Erythroblast (primary cell): ENCODE results near the gene EXOC7.

Experiments used
- GATA1 ChIP-seq: IDR thresholded peaks from 2 replicates; pipeline ENCODE4 v1.6.1; 2011; ENCODE audit warnings: low read depth, mild to moderate bottlenecking, control low read depth, low read length, moderate library complexity
- POLR2A ChIP-seq: IDR thresholded peaks from 2 replicates; pipeline ENCODE4 v1.6.1; 2011; ENCODE audit warnings: mild to moderate bottlenecking, low read length

DNA sequence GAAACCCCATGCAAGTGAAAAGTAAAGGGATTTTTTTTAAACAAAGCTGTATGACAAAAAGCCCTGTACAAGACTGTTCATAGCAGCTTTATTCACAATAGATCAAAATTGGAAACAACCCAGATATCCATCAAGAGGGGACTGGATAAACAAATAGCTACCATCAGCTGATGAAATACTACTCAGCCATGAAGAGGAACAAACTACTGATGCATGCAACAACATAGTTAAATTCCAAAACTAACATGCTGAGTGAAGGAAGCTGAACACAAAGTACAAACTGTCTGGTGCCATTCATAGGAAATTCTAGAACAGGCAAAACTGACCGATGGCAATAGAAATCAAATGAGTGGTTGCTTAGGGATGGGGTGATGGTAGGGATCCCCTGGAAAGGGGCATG is 22.3 kb upstream of the EXOC7 start:
- TF ChIP-seq POLR2A, result no peak
- TF ChIP-seq GATA1, result no peak
